OCI-LY1 (cell line): Measurements from ENCODE around the gene GAK.

Experiments used
- H2AFZ ChIP-seq: fragments of 200-600 bp; sonication (generic), shearing (Covaris generic); 2 replicates; pipeline ENCODE4 v1.6.0; 2014; ENCODE audit warnings: antibody characterized with exemption, mild to moderate bottlenecking, low read length
- H3F3A ChIP-seq: fragments of 200-600 bp; sonication (generic), shearing (Covaris generic); 2 replicates; pipeline ENCODE4 v1.6.0; 2014; ENCODE audit warnings: mild to moderate bottlenecking, antibody characterized with exemption, low read length, moderate library complexity; ENCODE audit not compliant: insufficient read depth
- H3K27ac ChIP-seq: fragments of 200-600 bp; sonication (generic); 2 replicates; pipeline ENCODE4 v1.5.1; 2014; ENCODE audit warnings: low read length, mixed run types, mild to moderate bottlenecking, low read depth; ENCODE audit not compliant: poor library complexity, severe bottlenecking
- H3K27me3 ChIP-seq: fragments of 200-600 bp; sonication (generic); 2 replicates; pipeline ENCODE4 v1.6.0; 2014; ENCODE audit warnings: antibody characterized with exemption, mild to moderate bottlenecking, low read length, moderate library complexity; ENCODE audit not compliant: insufficient read depth
- H3K36me3 ChIP-seq: fragments of 200-600 bp; sonication (generic); 2 replicates; pipeline ENCODE4 v1.6.1; 2014; ENCODE audit warnings: mild to moderate bottlenecking, antibody characterized with exemption, low read length, moderate library complexity, mixed read lengths; ENCODE audit not compliant: insufficient read depth
- H3K4me1 ChIP-seq: fragments of 200-600 bp; sonication (generic); 2 replicates; pipeline ENCODE4 v1.5.1; 2014; ENCODE audit warnings: mild to moderate bottlenecking, low read length, moderate library complexity; ENCODE audit not compliant: insufficient read depth, severe bottlenecking
- H3K4me2 ChIP-seq: fragments of 200-600 bp; sonication (generic), shearing (Covaris generic); 2 replicates; pipeline ENCODE4 v1.6.1; 2014; ENCODE audit warnings: low read length
- H3K4me3 ChIP-seq: fragments of 200-600 bp; sonication (generic); 2 replicates; pipeline ENCODE4 v1.5.1; 2014; ENCODE audit warnings: low read length, low read depth, mild to moderate bottlenecking, mixed read lengths; ENCODE audit not compliant: poor library complexity, severe bottlenecking
- H3K79me2 ChIP-seq: fragments of 200-600 bp; shearing (Covaris generic); 2 replicates; pipeline ENCODE4 v1.6.1; 2016; ENCODE audit warnings: mixed run types, low read length, mixed read lengths; ENCODE audit not compliant: insufficient read depth
- H3K9ac ChIP-seq: fragments of 200-600 bp; sonication (generic), shearing (Covaris generic); 2 replicates; pipeline ENCODE4 v1.6.1; 2014; ENCODE audit warnings: mild to moderate bottlenecking, low read length, mixed read lengths
- H3K9me2 ChIP-seq: fragments of 200-600 bp; sonication (generic), shearing (Covaris generic); 2 replicates; pipeline ENCODE4 v1.6.1; 2014; ENCODE audit warnings: low read depth, mild to moderate bottlenecking, low read length, mixed read lengths
- H3K9me3 ChIP-seq: fragments of 200-600 bp; shearing (Covaris generic); 2 replicates; pipeline ENCODE4 v1.6.1; 2014; ENCODE audit warnings: low read length, mixed read lengths
- H4K20me1 ChIP-seq: fragments of 200-600 bp; sonication (generic), shearing (Covaris generic); 2 replicates; pipeline ENCODE4 v1.6.0; 2016; ENCODE audit warnings: mild to moderate bottlenecking, low read length; ENCODE audit not compliant: insufficient read depth
- EZH2 ChIP-seq: fragments of 200-600 bp; sonication (generic), shearing (Covaris generic); IDR thresholded peaks from 2 replicates; pipeline ENCODE4 v1.8.0; 2017; ENCODE audit warnings: borderline replicate concordance, mixed run types, mild to moderate bottlenecking, antibody characterized with exemption, low read length, moderate library complexity, mixed read lengths
- TF ChIP-seq, protein P1 (sequence below): fragments of 200-600 bp; sonication (generic), shearing (Covaris generic); IDR thresholded peaks from 2 replicates; pipeline ENCODE4 v1.5.1; 2017; ENCODE audit warnings: mild to moderate bottlenecking, antibody characterized with exemption, low read length, moderate library complexity, mixed read lengths

Gene GAK

DNA sequence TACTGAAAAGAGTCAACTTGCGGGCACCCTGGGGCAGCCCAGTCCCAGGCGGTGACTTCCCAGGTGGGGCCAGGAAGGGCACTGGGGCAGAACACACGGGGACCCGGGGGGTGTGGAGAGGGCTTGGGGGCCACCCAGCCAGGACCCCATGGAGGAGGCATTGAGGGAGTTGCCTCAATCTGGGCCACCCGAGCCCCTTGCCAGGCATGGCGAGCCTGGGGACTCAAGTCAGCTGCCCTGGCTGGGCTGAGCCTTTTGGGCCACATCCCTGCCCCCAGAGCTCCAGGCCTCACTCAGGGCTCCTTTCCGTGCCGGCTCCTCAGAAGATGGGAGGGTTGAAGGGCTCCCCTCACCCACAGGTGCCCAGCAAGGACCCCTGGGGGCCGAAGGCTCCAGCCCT is 99.6 kb downstream of the GAK start:
- Histone ChIP-seq H3K27me3 (no peaks in the 10 kb centered on the region; the same call in 1 of the 2 replicates), H3F3A (no peaks in the 10 kb centered on the region), H3K36me3 (no peaks in the 10 kb centered on the region; the same call in 1 of the 2 replicates), H3K4me3 (no peak overlapping the region), H3K4me1 (no peaks in the 10 kb centered on the region), H3K9ac (no peak overlapping the region), H2AFZ (no peak overlapping the region), H3K9me3 (no peaks in the 10 kb centered on the region), H4K20me1 (no peaks in the 10 kb centered on the region), H3K27ac (no peak overlapping the region), H3K9me2 (no peaks in the 10 kb centered on the region), H3K4me2 (no peak overlapping the region), H3K79me2 (no peaks in the 10 kb centered on the region)
- no peak for TF ChIP-seq EZH2
- TF ChIP-seq, protein P1, sequence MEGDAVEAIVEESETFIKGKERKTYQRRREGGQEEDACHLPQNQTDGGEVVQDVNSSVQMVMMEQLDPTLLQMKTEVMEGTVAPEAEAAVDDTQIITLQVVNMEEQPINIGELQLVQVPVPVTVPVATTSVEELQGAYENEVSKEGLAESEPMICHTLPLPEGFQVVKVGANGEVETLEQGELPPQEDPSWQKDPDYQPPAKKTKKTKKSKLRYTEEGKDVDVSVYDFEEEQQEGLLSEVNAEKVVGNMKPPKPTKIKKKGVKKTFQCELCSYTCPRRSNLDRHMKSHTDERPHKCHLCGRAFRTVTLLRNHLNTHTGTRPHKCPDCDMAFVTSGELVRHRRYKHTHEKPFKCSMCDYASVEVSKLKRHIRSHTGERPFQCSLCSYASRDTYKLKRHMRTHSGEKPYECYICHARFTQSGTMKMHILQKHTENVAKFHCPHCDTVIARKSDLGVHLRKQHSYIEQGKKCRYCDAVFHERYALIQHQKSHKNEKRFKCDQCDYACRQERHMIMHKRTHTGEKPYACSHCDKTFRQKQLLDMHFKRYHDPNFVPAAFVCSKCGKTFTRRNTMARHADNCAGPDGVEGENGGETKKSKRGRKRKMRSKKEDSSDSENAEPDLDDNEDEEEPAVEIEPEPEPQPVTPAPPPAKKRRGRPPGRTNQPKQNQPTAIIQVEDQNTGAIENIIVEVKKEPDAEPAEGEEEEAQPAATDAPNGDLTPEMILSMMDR = no peak

DNA sequence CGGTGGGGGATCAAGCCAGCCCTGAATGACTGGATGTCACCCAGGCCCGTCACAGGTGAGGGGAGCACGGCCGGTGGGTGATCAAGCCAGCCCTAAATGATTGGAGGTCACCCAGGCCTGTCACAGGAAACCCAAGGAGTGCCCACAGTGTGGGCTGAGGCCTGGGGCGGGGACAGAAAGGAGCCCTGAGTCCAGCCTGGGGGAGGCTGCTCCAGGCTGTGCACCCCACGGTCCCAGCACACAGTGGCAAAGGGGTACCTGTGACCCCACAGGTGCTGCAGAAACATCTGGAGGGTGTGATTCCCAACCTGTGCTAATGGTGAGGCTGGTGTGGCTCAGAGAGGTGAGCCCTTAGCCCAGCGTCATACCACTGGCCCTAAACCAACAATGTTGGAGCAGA is 100.0 kb downstream of the GAK start:
- H3K36me3 ChIP-seq = no peaks in the 10 kb centered on the region
- H4K20me1 ChIP-seq = no peaks in the 10 kb centered on the region
- H2AFZ ChIP-seq = no peak overlapping the region
- no peaks in the 10 kb centered on the region for H3F3A ChIP-seq
- H3K27ac ChIP-seq = no peak overlapping the region
- no peak overlapping the region for H3K9ac ChIP-seq
- no peak overlapping the region for H3K4me3 ChIP-seq
- H3K4me2 ChIP-seq = no peak overlapping the region
- H3K9me2 ChIP-seq = no peaks in the 10 kb centered on the region
- TF ChIP-seq EZH2 = no peak
- TF ChIP-seq, protein P1 = no peak
- H3K27me3 ChIP-seq = no peaks in the 10 kb centered on the region; the same call in 1 of the 2 replicates
- H3K4me1 ChIP-seq = no peaks in the 10 kb centered on the region
- no peaks in the 10 kb centered on the region for H3K9me3 ChIP-seq
- H3K79me2 ChIP-seq = no peaks in the 10 kb centered on the region

DNA sequence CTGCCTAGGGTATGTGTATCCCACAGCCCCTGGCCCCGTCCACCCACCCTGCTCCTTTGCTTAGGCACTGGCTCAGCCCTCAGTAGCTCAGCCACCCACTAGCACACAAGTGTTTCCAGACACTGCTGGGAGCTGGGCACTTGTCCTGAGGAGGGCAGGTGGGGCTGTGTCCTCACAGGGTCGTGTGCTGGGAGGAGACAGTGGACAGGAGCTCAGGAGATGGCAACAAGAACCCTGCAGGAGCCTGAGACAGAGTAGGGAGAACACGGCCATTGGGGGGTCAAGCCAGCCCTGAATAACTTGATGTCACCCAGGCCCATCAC is 100.7 kb downstream of the GAK start:
- H3K27me3 ChIP-seq = no peaks in the 10 kb centered on the region
- H3K9me3 ChIP-seq = no peaks in the 10 kb centered on the region
- no peaks in the 10 kb centered on the region for H3K36me3 ChIP-seq
- H3F3A ChIP-seq = no peaks in the 10 kb centered on the region
- no peak overlapping the region for H3K4me2 ChIP-seq
- no peaks in the 10 kb centered on the region for H3K4me1 ChIP-seq
- no peak overlapping the region for H3K9ac ChIP-seq
- H3K9me2 ChIP-seq = no peaks in the 10 kb centered on the region
- H2AFZ ChIP-seq = no peak overlapping the region
- H3K4me3 ChIP-seq = no peak overlapping the region
- H3K27ac ChIP-seq = no peak overlapping the region
- H4K20me1 ChIP-seq = no peaks in the 10 kb centered on the region
- H3K79me2 ChIP-seq = no peaks in the 10 kb centered on the region
- TF ChIP-seq EZH2 = no peak
- TF ChIP-seq, protein P1 = no peak
